ENCODE measurements around the gene OSM. TPM values are rescaled to one million over a fixed set of nuclear protein-coding genes. Genes with fewer than 3 reads are reported as not detected.

Gene OSM
- total RNA-seq, 1 donor from 2014 or later = 1.7 TPM

GRCh38 chr22:30222321-30222720, 44.3 kb downstream of the OSM start:
- POLR2A ChIA-PET = no interaction called here
- ATAC-seq (ENCODE audit: low read depth) = no peak
- DNase-seq = no peak
- intact Hi-C loops (cut with micrococcal nuclease) = no loop called here
- no peak for TF ChIP-seq CTCF (IDR thresholded peaks at IDR 0.05)
- peaks cover 5% of the 10 kb centered on the region for H3K27me3 Mint-ChIP-seq
- CTCF ChIA-PET = no interaction called here
- no peak overlapping the region for H3K4me3 Mint-ChIP-seq
- no peaks in the 10 kb centered on the region for H3K9me3 Mint-ChIP-seq
- H3K4me1 Mint-ChIP-seq = peaks cover 20% of the 10 kb centered on the region
- no peaks in the 10 kb centered on the region for H3K36me3 Mint-ChIP-seq (ENCODE audit: low read depth)
- no peak overlapping the region for H3K27ac Mint-ChIP-seq

- CTCF ChIA-PET = no interaction called here
- intact Hi-C loops (cut with micrococcal nuclease) = no loop called here
- peaks cover 5% of the 10 kb centered on the region for H3K27me3 Mint-ChIP-seq
- peak overlapping the region; percentile 16 for H3K4me3 Mint-ChIP-seq
- H3K36me3 Mint-ChIP-seq (ENCODE audit: low read depth) = no peaks in the 10 kb centered on the region
- DNase-seq (no peak), ATAC-seq (ENCODE audit: low read depth) (peak; percentile 31)
- H3K4me1 Mint-ChIP-seq = peaks cover 20% of the 10 kb centered on the region
- H3K9me3 Mint-ChIP-seq = no peaks in the 10 kb centered on the region
- POLR2A ChIA-PET = no interaction called here
- H3K27ac Mint-ChIP-seq = no peak overlapping the region
- no peak for TF ChIP-seq CTCF (IDR thresholded peaks at IDR 0.05)
These were observed 45.3 kb downstream of the OSM start for GRCh38 chr22:30221121-30221992.

- Mint-ChIP-seq H3K9me3 (no peaks in the 10 kb centered on the region), H3K36me3 (ENCODE audit: low read depth) (no peaks in the 10 kb centered on the region), H3K27me3 (peaks cover 5% of the 10 kb centered on the region), H3K4me3 (no peak overlapping the region), H3K4me1 (peaks cover 20% of the 10 kb centered on the region), H3K27ac (no peak overlapping the region)
- DNase-seq (no peak), ATAC-seq (ENCODE audit: low read depth) (no peak)
- CTCF ChIA-PET = no interaction called here
- POLR2A ChIA-PET = no interaction called here
- TF ChIP-seq CTCF (IDR thresholded peaks at IDR 0.05) = no peak
- intact Hi-C loops (cut with micrococcal nuclease) = no loop called here
These were observed 46.2 kb downstream of the OSM start for GRCh38 chr22:30220338-30221012.

GRCh38 chr22:30219668-30220278, 46.9 kb downstream of the OSM start:
- ATAC-seq (ENCODE audit: low read depth) (no peak), DNase-seq (no peak)
- Mint-ChIP-seq H3K27ac (no peak overlapping the region), H3K4me3 (no peak overlapping the region), H3K36me3 (ENCODE audit: low read depth) (no peaks in the 10 kb centered on the region), H3K27me3 (peaks cover 3% of the 10 kb centered on the region), H3K4me1 (peaks cover 20% of the 10 kb centered on the region), H3K9me3 (no peaks in the 10 kb centered on the region)
- intact Hi-C loops (cut with micrococcal nuclease) = no loop called here
- TF ChIP-seq CTCF (IDR thresholded peaks at IDR 0.05) = no peak
- POLR2A ChIA-PET = no interaction called here
- CTCF ChIA-PET = no interaction called here

GRCh38 chr22:30219049-30219654, 47.5 kb downstream of the OSM start:
- H3K4me3 Mint-ChIP-seq = no peak overlapping the region

More at GRCh38 chr22:30219049-30219654, 47.5 kb downstream of the OSM start:
- Mint-ChIP-seq H3K4me1 (peaks cover 20% of the 10 kb centered on the region), H3K9me3 (no peaks in the 10 kb centered on the region), H3K36me3 (ENCODE audit: low read depth) (no peaks in the 10 kb centered on the region), H3K27ac (no peak overlapping the region), H3K27me3 (peaks cover 3% of the 10 kb centered on the region)
- TF ChIP-seq CTCF (IDR thresholded peaks at IDR 0.05) = no peak
- intact Hi-C loops (cut with micrococcal nuclease) = no loop called here
- DNase-seq = no peak
- ChIA-PET POLR2A (no interaction called here), CTCF (no interaction called here)
- ATAC-seq (ENCODE audit: low read depth) = no peak
